PC-9 (cell line): ENCODE results near the gene TOM1L1. TPM values are rescaled to one million over a fixed set of nuclear protein-coding genes. Genes with fewer than 3 reads are reported as not detected.

Source experiments
- BruUV-seq: library from RNA; stranded (reverse); fragments of 400-500 nt; replicated peaks from 2 replicates; lab custom pipeline; 2021; lab: Mats Ljungman, UMichigan
- CTCF ChIA-PET: fragments of 300-600 bp; sonication (Branson Sonifier 250); formaldehyde crosslinking; loops from one replicate; lab custom pipeline; 2022; ENCODE audit warnings: antibody characterized with exemption; lab: Charles Lee
- POLR2A ChIA-PET: fragments of 300-600 bp; sonication (Branson Sonifier 250); formaldehyde crosslinking; loops from one replicate; lab custom pipeline; 2022; ENCODE audit warnings: antibody characterized with exemption; ENCODE audit not compliant: unreplicated experiment; lab: Charles Lee
- DNase-seq, 2 experiments: peaks; one replicate each; pipeline versions ENCODE4 v3.0.0 to v3.0.0-alpha.2; 2015 to 2022; ENCODE audit warnings: mixed read lengths in 1 of 2
- H2AFZ ChIP-seq: fragments of 200-600 bp; sonication (generic); 2 replicates; pipeline ENCODE4 v1.8.1; 2017; ENCODE audit warnings: antibody characterized with exemption
- H3F3A ChIP-seq: fragments of 200-600 bp; sonication (generic); 2 replicates; pipeline ENCODE4 v1.8.1; 2017; ENCODE audit warnings: antibody characterized with exemption, mild to moderate bottlenecking, low read depth; ENCODE audit not compliant: insufficient read depth
- H3K27ac ChIP-seq: fragments of 200-600 bp; sonication (generic); 2 replicates; pipeline ENCODE4 v1.6.1; 2016; ENCODE audit warnings: mixed run types
- H3K27me3 ChIP-seq: fragments of 200-600 bp; sonication (generic); 2 replicates; pipeline ENCODE4 v1.6.1; 2016; ENCODE audit warnings: low read depth, mixed run types; ENCODE audit not compliant: insufficient read depth
- H3K36me3 ChIP-seq: fragments of 200-600 bp; sonication (generic); 2 replicates; pipeline ENCODE4 v1.6.1; 2016; ENCODE audit warnings: low read depth, mixed run types
- H3K4me1 ChIP-seq: fragments of 200-600 bp; sonication (generic); replicated peaks from 2 replicates; pipeline ENCODE4 v1.6.1; 2016; ENCODE audit warnings: mixed run types; ENCODE audit not compliant: insufficient read depth
- H3K4me2 ChIP-seq: fragments of 200-600 bp; sonication (generic); 2 replicates; pipeline ENCODE4 v1.6.1; 2017; ENCODE audit warnings: mixed run types
- H3K4me3 ChIP-seq: fragments of 200-600 bp; sonication (generic); 2 replicates; pipeline ENCODE4 v1.6.1; 2016; ENCODE audit warnings: mixed run types
- H3K79me2 ChIP-seq: fragments of 200-600 bp; sonication (generic); 2 replicates; pipeline ENCODE4 v1.6.1; 2017; ENCODE audit warnings: low read depth, mixed run types
- H3K9me2 ChIP-seq: fragments of 200-600 bp; sonication (generic); 2 replicates; pipeline ENCODE4 v1.8.1; 2017; ENCODE audit warnings: mild to moderate bottlenecking; ENCODE audit not compliant: insufficient read depth
- H3K9me3 ChIP-seq: fragments of 200-600 bp; sonication (generic); 2 replicates; pipeline ENCODE4 v1.8.1; 2016; ENCODE audit warnings: low read depth; ENCODE audit not compliant: insufficient read depth
- H4K20me1 ChIP-seq: fragments of 200-600 bp; sonication (generic); 2 replicates; pipeline ENCODE4 v1.8.1; 2017; ENCODE audit not compliant: insufficient read depth
- CTCF ChIP-seq: fragments of 200-600 bp; sonication (generic); conservative IDR thresholded peaks from 2 replicates; pipeline ENCODE4 v1.6.1; 2017; ENCODE audit warnings: mixed run types, antibody characterized with exemption, mild to moderate bottlenecking, moderate library complexity
- EZH2 ChIP-seq: fragments of 200-600 bp; sonication (generic); IDR thresholded peaks from 2 replicates; pipeline ENCODE4 v1.8.0; 2017; ENCODE audit warnings: antibody characterized with exemption, low read depth
- intact Hi-C: fragments of 100-400 bp; cut with micrococcal nuclease; formaldehyde crosslinking; loops from one replicate; pipeline ENCODE4 v1.10.0; 2022; ENCODE audit not compliant: unreplicated experiment
- total RNA-seq: library from RNA; stranded (reverse); gene quantifications from 2 replicates; pipeline ENCODE4 v1.2.3, GENCODE V29; 2021

The TOM1L1 gene
- total RNA-seq, 1 experiment from 2014 or later: 46.8 TPM

- H3K79me2 ChIP-seq: peaks cover 8% of the 10 kb centered on the region
- H3K9me2 ChIP-seq: no peaks in the 10 kb centered on the region
- H2AFZ ChIP-seq: peak overlapping the region; percentile 82
- TF ChIP-seq CTCF: no peak
- no peak for TF ChIP-seq EZH2
- no peaks in the 10 kb centered on the region for H3K27me3 ChIP-seq
- H3K4me3 ChIP-seq: peak overlapping the region; percentile 79
- H3K4me1 ChIP-seq: peaks cover 6% of the 10 kb centered on the region; the same call in 1 of the 2 replicates
- DNase-seq: no peak
- ChIA-PET POLR2A (interaction anchor here (0.6 kb wide), 2 partner anchors 68 to 332 kb away, joined by 3 read pairs; no protein-coding TSS in a partner anchor), CTCF (no interaction called here)
- H3K36me3 ChIP-seq: peaks cover 11% of the 10 kb centered on the region; the same call in 1 of the 2 replicates
- intact Hi-C loops: loop anchor here (2.0 kb wide), 1 partner anchor 69 kb away; the partner anchor contains the start of genes COX11 and STXBP4
- H4K20me1 ChIP-seq: 0 out of 2 replicates have a peak, but pooled peaks cover 5% of the 10 kb centered on the region
- BruUV-seq: no TSS peak
- H3K4me2 ChIP-seq: no peak overlapping the region; the same call in 1 of the 2 replicates
- H3F3A ChIP-seq: peaks cover 10% of the 10 kb centered on the region; the same call in 1 of the 2 replicates
- H3K27ac ChIP-seq: peak overlapping the region; percentile 88; the same call in 1 of the 2 replicates
- H3K9me3 ChIP-seq: no peaks in the 10 kb centered on the region
These were observed 763 bp upstream of the TOM1L1 start for GRCh38 chr17:54899721-54900456.

- peak overlapping the region; percentile 82 for H2AFZ ChIP-seq
- TF ChIP-seq EZH2 (no peak), CTCF (0 out of 2 replicates have a peak, but pooled peaks have one; percentile 4)
- no peak overlapping the region; the same call in 1 of the 2 replicates for H3K4me2 ChIP-seq
- H4K20me1 ChIP-seq: 0 out of 2 replicates have a peak, but pooled peaks cover 8% of the 10 kb centered on the region
- H3K79me2 ChIP-seq: peaks cover 22% of the 10 kb centered on the region
- BruUV-seq: TSS peak; percentile 50
- peaks cover 6% of the 10 kb centered on the region; the same call in 1 of the 2 replicates for H3K4me1 ChIP-seq
- CTCF ChIA-PET: no interaction called here
- H3F3A ChIP-seq: peaks cover 10% of the 10 kb centered on the region; the same call in 1 of the 2 replicates
- H3K36me3 ChIP-seq: peaks cover 23% of the 10 kb centered on the region
- H3K9me2 ChIP-seq: no peaks in the 10 kb centered on the region
- peak overlapping the region; percentile 88 for H3K27ac ChIP-seq
- H3K9me3 ChIP-seq: no peaks in the 10 kb centered on the region
- H3K27me3 ChIP-seq: no peaks in the 10 kb centered on the region
- peak overlapping the region; percentile 79 for H3K4me3 ChIP-seq
- POLR2A ChIA-PET: interaction anchor here (0.6 to 0.8 kb wide), 3 partner anchors 92 to 1428 kb away, joined by 3 to 5 read pairs (median 3); no protein-coding TSS in a partner anchor
- peak; percentile 14 to 81 for DNase-seq
- intact Hi-C loops: loop anchor here (2.0 kb wide), 1 partner anchor 67 kb away; the partner anchor contains the start of genes COX11 and STXBP4
These were observed 674 bp downstream of the TOM1L1 start for GRCh38 chr17:54901230-54901822.

- TF ChIP-seq EZH2 (no peak), CTCF (no peak)
- no peaks in the 10 kb centered on the region for H3K9me2 ChIP-seq
- peaks cover 6% of the 10 kb centered on the region; the same call in 1 of the 2 replicates for H3K4me1 ChIP-seq
- H4K20me1 ChIP-seq: peaks cover 14% of the 10 kb centered on the region; the same call in 1 of the 2 replicates
- H3K9me3 ChIP-seq: no peaks in the 10 kb centered on the region
- no peak overlapping the region; the same call in 1 of the 2 replicates for H3K4me2 ChIP-seq
- BruUV-seq: no TSS peak
- intact Hi-C loops: no loop called here
- H3K27ac ChIP-seq: peak overlapping the region; percentile 88
- H3F3A ChIP-seq: peaks cover 10% of the 10 kb centered on the region; the same call in 1 of the 2 replicates
- peak overlapping the region; percentile 82; the same call in 1 of the 2 replicates for H2AFZ ChIP-seq
- no peak for DNase-seq
- CTCF ChIA-PET: no interaction called here
- peaks cover 28% of the 10 kb centered on the region for H3K36me3 ChIP-seq
- no peaks in the 10 kb centered on the region for H3K27me3 ChIP-seq
- POLR2A ChIA-PET: interaction anchor here (0.7 to 0.8 kb wide), 2 partner anchors 91 to 1429 kb away, joined by 3 to 5 read pairs; no protein-coding TSS in a partner anchor
- peaks cover 26% of the 10 kb centered on the region for H3K79me2 ChIP-seq
- peak overlapping the region; percentile 79 for H3K4me3 ChIP-seq
These were observed 1.4 kb downstream of the TOM1L1 start for GRCh38 chr17:54902017-54902416.
